HG03457 (cell line): ENCODE measurements around the gene RFX1.

Source experiments
- ATAC-seq: cut with Tn5 transposase; IDR thresholded peaks from one replicate; pipeline ENCODE4 v1.9.1; 2021; ENCODE audit warnings: moderate number of reproducible peaks; ENCODE audit not compliant: unreplicated experiment

Gene RFX1

DNA sequence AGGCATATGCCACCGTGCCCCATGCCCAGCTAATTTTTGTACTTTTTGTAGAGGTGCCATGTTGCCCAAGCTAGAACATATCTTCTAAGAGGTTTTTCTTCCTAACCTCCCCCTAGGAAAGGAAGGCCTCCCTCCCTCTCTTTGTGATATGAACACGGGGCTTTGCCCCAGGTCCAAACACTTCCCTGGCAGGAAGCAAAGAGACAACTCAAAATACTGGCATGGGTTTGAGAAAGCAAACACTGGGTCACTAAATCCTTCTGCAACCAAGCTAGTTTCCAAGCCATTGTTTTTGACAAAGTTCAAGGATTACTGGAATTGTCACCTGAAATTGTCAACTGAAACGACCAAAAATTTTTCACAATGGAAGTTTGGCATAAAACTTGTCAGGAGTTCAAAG, 91.3 kb downstream of the RFX1 start:
- ATAC-seq, result no peak

DNA sequence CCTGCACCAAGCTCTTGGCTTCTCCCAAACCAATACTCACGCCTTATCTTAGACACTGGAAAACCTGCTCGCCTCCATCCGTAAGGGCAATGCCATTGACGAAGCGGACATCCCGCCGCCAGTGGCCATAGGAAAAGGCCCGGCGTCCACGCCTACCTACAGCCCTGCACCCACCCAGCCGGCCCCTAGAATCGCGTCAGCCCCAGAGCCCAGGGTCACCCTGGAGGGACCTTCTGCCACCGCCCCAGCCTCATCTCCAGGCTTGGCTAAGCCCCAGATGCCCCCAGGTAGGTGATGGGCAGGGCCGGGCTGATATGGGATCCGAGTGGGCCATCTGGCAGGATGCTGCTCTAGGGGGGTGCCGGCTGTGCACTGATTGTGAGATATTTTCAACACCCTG, 92.8 kb downstream of the RFX1 start:
- ATAC-seq, result no peak
